Fibroblast of lung (primary cell): Measurements from ENCODE around the gene RASGRF2. TPM values are rescaled to one million over a fixed set of nuclear protein-coding genes. Genes with fewer than 3 reads are reported as not detected.
"Not testable (repeated sequence)": the region's sequence is repeated elsewhere in the genome, so short reads cannot be mapped to it uniquely, and the experiment has no call there.

Source experiments
- DNase-seq, 2 donors: peaks; one replicate each; pipeline versions ENCODE4 v3.0.0 to v3.0.0-alpha.2; 2010; ENCODE audit warnings: low read depth in 2 of 2
- H2AFZ ChIP-seq: 2 replicates; pipeline ENCODE4 v1.5.1; 2012; ENCODE audit warnings: low read length, control low read depth, inconsistent platforms
- H3K27ac ChIP-seq: 2 replicates; pipeline ENCODE4 v1.5.1; 2011; ENCODE audit warnings: low read length, control low read depth; ENCODE audit not compliant: insufficient read depth
- H3K27me3 ChIP-seq: 2 replicates; pipeline ENCODE4 v1.5.1; 2011; ENCODE audit warnings: mild to moderate bottlenecking, low read length; ENCODE audit not compliant: control insufficient read depth, insufficient read depth
- H3K36me3 ChIP-seq: 2 replicates; pipeline ENCODE4 v1.5.1; 2011; ENCODE audit warnings: low read length; ENCODE audit not compliant: control insufficient read depth, insufficient read depth
- H3K4me1 ChIP-seq: 2 replicates; pipeline ENCODE4 v1.5.1; 2011; ENCODE audit warnings: low read length; ENCODE audit not compliant: control insufficient read depth, insufficient read depth; ENCODE audit errors: extremely low read depth
- H3K4me2 ChIP-seq: 2 replicates; pipeline ENCODE4 v1.5.1; 2011; ENCODE audit warnings: low read length, control low read depth; ENCODE audit not compliant: insufficient read depth; ENCODE audit errors: extremely low read depth
- H3K4me3 ChIP-seq, 4 experiments: fragments of 200-600 bp in 1 of 4; sonication (generic) in 1 of 4; replicated peaks in 1 of 4; 2 replicates each; pipeline ENCODE4 v1.5.1; 2011 to 2016; ENCODE audit warnings: low read length in 4 of 4, low read depth in 3 of 4, mild to moderate bottlenecking in 3 of 4, control low read depth in 2 of 4, inconsistent platforms in 1 of 4, mixed read lengths in 1 of 4; ENCODE audit not compliant: insufficient read depth in 1 of 4; ENCODE audit errors: control extremely low read depth in 1 of 4
- H3K79me2 ChIP-seq: 2 replicates; pipeline ENCODE4 v1.5.1; 2012; ENCODE audit warnings: mild to moderate bottlenecking, low read length, inconsistent platforms; ENCODE audit not compliant: control insufficient read depth, insufficient read depth
- H3K9ac ChIP-seq: 2 replicates; pipeline ENCODE4 v1.5.1; 2011; ENCODE audit warnings: mild to moderate bottlenecking, low read length, control low read depth; ENCODE audit not compliant: insufficient read depth
- H3K9me3 ChIP-seq: 2 replicates; pipeline ENCODE4 v1.5.1; 2012; ENCODE audit warnings: low read depth, low read length; ENCODE audit not compliant: control insufficient read depth, insufficient read depth
- H4K20me1 ChIP-seq: 2 replicates; pipeline ENCODE4 v1.5.1; 2011; ENCODE audit warnings: low read length; ENCODE audit not compliant: control insufficient read depth, insufficient read depth; ENCODE audit errors: extremely low read depth
- EZH2 ChIP-seq: IDR thresholded peaks from 2 replicates; pipeline ENCODE4 v1.5.1; 2012; ENCODE audit warnings: low read length, control low read depth, mild to moderate bottlenecking; ENCODE audit errors: missing control alignments
- polyA plus RNA-seq, 2 donors: library from polyadenylated mRNA; depleted of rRNA in 1 of 2; stranded (reverse) in 1 of 2; unstranded in 1 of 2; fragments of >200 nt; gene quantifications; 2 replicates each; pipeline ENCODE4 v1.2.1, GENCODE V29; 2011 to 2012; ENCODE audit warnings: missing spikeins in 1 of 2
- total RNA-seq: library from RNA; depleted of rRNA; stranded (reverse); fragments of >200 nt; gene quantifications from 2 replicates; pipeline ENCODE4 v1.2.1, GENCODE V29; 2014
- TF ChIP-seq, protein P1 (sequence below), 2 donors: IDR thresholded peaks in 1 of 2; conservative IDR thresholded peaks in 1 of 2; 1 replicate in 1 of 2; 2 replicates in 1 of 2; pipeline ENCODE4 v1.5.1; 2011 to 2012; ENCODE audit warnings: low read length in 2 of 2, control low read depth in 1 of 2, inconsistent platforms in 1 of 2, low read depth in 1 of 2, mild to moderate bottlenecking in 1 of 2

Gene RASGRF2
- total and polyA plus RNA-seq, 2 donors (not counting 1 experiment from before 2014, with no cell fraction given) = 3.5 to 19.5 TPM

DNA sequence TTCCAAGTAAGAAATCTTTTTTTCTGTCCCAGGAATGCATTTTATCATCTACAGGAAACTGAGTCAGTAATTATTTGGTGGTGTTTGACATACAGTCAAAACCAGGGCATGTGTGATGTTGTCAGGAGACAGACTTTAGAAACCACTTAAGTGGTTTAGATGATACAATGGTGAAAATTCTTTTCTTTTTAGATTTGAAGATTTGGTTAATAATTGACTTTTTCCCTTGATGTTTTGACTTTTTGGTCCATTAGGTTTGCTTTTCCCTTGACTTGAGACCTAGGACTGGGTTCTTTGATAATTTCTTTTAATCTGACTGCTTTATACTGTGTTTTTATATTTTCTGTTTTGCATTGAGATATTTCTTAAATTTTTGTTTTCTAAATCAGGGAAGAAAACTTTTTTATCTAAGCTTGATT is 85.2 kb downstream of the RASGRF2 start:
- DNase-seq = peak in 1 of 2 donors; percentile 68
- no peak for TF ChIP-seq EZH2
- TF ChIP-seq, protein P1, sequence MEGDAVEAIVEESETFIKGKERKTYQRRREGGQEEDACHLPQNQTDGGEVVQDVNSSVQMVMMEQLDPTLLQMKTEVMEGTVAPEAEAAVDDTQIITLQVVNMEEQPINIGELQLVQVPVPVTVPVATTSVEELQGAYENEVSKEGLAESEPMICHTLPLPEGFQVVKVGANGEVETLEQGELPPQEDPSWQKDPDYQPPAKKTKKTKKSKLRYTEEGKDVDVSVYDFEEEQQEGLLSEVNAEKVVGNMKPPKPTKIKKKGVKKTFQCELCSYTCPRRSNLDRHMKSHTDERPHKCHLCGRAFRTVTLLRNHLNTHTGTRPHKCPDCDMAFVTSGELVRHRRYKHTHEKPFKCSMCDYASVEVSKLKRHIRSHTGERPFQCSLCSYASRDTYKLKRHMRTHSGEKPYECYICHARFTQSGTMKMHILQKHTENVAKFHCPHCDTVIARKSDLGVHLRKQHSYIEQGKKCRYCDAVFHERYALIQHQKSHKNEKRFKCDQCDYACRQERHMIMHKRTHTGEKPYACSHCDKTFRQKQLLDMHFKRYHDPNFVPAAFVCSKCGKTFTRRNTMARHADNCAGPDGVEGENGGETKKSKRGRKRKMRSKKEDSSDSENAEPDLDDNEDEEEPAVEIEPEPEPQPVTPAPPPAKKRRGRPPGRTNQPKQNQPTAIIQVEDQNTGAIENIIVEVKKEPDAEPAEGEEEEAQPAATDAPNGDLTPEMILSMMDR (conservative IDR thresholded peaks at IDR 0.05 in 1 of 2, IDR thresholded peaks at IDR 0.05 in 1 of 2; ENCODE audit: low read depth in 1 of 2, low read length in 2 of 2) = no peak
- Histone ChIP-seq H3K4me2 (peak overlapping the region; percentile 5), H3K27me3 (no peaks in the 10 kb centered on the region), H3K4me1 (no peaks in the 10 kb centered on the region), H3K79me2 (no peaks in the 10 kb centered on the region), H3K36me3 (no peaks in the 10 kb centered on the region), H3K9me3 (no peaks in the 10 kb centered on the region), H3K27ac (no peak overlapping the region), H2AFZ (no peak overlapping the region), H3K9ac (no peak overlapping the region), H3K4me3 (no peak overlapping the region), H4K20me1 (no peaks in the 10 kb centered on the region)

DNA sequence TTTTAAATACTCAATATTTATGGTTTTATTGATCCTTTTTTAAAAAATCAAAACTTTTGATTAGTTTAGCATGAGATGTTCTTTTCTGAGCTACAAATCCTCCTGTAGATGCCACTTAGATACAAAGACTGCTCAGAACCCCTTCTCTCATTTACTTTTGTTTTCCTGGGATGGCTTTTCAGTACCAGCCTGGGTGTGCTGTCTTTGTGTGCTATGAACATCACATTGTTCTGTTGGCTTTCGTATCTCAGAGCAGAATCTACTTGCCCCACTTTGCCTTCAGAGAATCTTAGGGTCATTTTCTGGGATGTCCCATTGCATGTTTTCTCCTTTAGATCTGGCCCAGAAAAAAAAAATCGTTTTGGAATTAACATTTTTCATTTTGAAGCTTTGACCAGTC is 85.9 kb downstream of the RASGRF2 start:
- H3K27me3 ChIP-seq = no peaks in the 10 kb centered on the region
- no peaks in the 10 kb centered on the region for H3K79me2 ChIP-seq
- H4K20me1 ChIP-seq = no peaks in the 10 kb centered on the region
- no peak overlapping the region for H3K27ac ChIP-seq
- H3K9ac ChIP-seq = no peak overlapping the region
- no peak overlapping the region for H2AFZ ChIP-seq
- TF ChIP-seq EZH2 = no peak
- TF ChIP-seq, protein P1 (conservative IDR thresholded peaks at IDR 0.05 in 1 of 2, IDR thresholded peaks at IDR 0.05 in 1 of 2; ENCODE audit: low read depth in 1 of 2, low read length in 2 of 2) = no peak
- H3K9me3 ChIP-seq = no peaks in the 10 kb centered on the region
- H3K4me2 ChIP-seq = no peak overlapping the region
- no peaks in the 10 kb centered on the region for H3K4me1 ChIP-seq
- H3K36me3 ChIP-seq = no peaks in the 10 kb centered on the region
- no peak for DNase-seq
- H3K4me3 ChIP-seq = no peak overlapping the region

DNA sequence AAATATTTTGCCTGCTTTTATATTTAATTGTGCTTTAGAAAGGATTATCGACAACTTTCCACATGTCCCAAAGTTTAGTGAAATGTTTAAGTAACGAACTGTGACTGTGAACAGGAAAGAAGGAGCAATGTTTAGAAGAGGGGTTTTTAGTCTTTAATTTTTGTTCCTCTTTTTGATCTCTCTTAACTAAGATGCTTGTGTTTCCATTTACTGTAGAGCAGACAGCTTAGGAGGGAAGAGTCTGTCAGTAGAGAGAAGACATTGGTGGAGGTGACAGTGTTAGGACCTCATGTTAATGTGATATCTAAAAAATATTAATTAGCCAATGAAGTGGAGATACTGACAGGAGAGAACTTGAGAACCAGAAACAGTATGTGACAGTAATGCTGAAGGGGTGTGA is 92.2 kb downstream of the RASGRF2 start:
- DNase-seq = no peak
- Histone ChIP-seq H3K4me1 (no peaks in the 10 kb centered on the region), H3K27me3 (no peaks in the 10 kb centered on the region), H3K9me3 (no peaks in the 10 kb centered on the region), H3K79me2 (no peaks in the 10 kb centered on the region), H3K36me3 (no peaks in the 10 kb centered on the region), H2AFZ (no peak overlapping the region), H4K20me1 (no peaks in the 10 kb centered on the region), H3K9ac (no peak overlapping the region), H3K27ac (no peak overlapping the region), H3K4me3 (no peak overlapping the region), H3K4me2 (no peak overlapping the region)
- TF ChIP-seq, protein P1 (conservative IDR thresholded peaks at IDR 0.05 in 1 of 2, IDR thresholded peaks at IDR 0.05 in 1 of 2; ENCODE audit: low read depth in 1 of 2, low read length in 2 of 2) = no peak
- TF ChIP-seq EZH2 = no peak

DNA sequence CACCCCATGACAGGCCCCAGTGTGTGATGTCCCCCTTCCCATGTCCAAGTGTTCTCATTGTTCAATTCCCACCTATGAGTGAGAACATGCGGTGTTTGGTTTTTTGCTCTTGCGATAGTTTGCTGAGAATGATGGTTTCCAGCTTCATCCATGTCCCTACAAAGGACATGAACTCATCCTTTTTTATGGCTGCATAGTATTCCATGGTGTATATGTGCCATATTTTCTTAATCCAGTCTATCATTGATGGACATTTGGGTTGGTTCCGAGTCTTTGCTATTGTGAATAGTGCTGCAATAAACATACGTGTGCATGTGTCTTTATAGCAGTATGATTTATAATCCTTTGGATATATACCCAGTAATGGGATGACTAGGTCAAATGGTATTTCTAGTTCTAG is 93.1 kb downstream of the RASGRF2 start:
- not testable (repeated sequence) for H3K36me3 ChIP-seq, H3K4me2 ChIP-seq, H3K79me2 ChIP-seq, H3K9me3 ChIP-seq, H3K4me1 ChIP-seq, DNase-seq, H3K4me3 ChIP-seq, H3K27me3 ChIP-seq, H3K27ac ChIP-seq, H4K20me1 ChIP-seq, H2AFZ ChIP-seq, H3K9ac ChIP-seq
